Measurements from ENCODE around the gene GDPGP1.

The GDPGP1 gene

GRCh38 chr15:90205050-90205848, 28.8 kb upstream of the GDPGP1 start:
- no peak for DNase-seq

DNA sequence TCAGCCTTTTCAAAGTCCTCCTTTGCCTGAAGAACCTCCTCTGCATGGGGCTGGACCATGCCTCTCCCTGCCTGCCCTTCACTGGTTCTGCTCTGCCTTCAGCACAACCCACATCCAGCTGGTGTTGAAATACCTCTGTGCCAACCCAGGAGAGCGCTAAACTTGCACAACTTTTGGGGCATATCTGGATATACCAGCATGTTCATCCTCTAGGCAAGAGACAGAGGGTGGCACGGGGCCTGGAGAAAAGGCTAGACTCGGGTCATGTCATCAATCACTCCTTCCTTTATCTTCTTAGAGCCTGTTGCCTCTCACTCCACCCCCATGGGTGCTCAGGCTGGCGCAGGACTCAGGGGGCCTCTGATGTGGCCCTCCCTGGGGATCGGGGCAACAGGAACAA, 28.1 kb upstream of the GDPGP1 start:
- peak; percentile 42 for DNase-seq

GRCh38 chr15:90207252-90207651, 26.8 kb upstream of the GDPGP1 start:
- no peak for DNase-seq

DNA sequence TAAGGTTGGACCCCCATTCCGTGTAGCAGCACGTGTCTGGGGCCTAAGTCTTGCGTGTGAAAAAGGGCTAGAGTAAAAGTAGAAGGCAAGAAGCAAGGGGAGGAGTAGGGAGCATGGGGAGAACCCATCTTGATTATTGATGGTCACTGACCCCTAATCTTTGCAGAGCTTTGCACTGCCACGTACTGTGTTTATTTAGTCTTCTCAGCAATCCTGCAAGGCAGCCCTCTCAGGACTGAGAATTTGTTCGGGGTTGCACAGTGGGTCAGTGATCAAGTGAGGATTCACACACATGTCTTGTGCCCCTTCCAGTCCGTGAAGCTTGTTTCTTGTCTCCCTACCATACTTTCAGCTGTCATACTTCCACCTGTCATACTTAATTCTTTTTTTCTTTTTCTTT, 25.7 kb upstream of the GDPGP1 start:
- DNase-seq: no peak

- DNase-seq: no peak
Measured at GRCh38 chr15:90209591-90209990, 24.4 kb upstream of the GDPGP1 start.

GRCh38 chr15:90210593-90210992, 23.4 kb upstream of the GDPGP1 start:
- no peak for DNase-seq

DNA sequence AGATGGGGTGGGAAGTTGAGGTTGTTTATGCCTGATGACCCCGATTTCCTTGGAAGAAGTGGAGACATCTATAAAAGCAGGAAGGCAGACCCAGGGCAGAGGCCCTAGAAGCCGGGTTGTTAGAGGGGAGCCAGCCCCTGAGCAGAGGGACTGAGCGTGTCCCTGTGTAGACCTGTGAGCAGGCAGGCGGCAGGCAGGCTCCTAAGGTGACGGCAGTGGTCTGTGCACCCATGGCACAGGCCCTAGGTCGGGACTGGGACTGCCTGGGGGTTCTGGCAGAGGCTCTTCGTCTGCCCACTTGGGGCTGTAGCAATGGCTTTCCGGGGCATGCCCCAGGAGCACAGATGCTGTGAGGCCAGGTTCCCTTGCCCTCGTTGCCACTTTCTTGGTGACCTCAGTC, 23.0 kb upstream of the GDPGP1 start:
- no peak for DNase-seq

GRCh38 chr15:90211440-90212143, 22.4 kb upstream of the GDPGP1 start:
- DNase-seq: no peak

DNA sequence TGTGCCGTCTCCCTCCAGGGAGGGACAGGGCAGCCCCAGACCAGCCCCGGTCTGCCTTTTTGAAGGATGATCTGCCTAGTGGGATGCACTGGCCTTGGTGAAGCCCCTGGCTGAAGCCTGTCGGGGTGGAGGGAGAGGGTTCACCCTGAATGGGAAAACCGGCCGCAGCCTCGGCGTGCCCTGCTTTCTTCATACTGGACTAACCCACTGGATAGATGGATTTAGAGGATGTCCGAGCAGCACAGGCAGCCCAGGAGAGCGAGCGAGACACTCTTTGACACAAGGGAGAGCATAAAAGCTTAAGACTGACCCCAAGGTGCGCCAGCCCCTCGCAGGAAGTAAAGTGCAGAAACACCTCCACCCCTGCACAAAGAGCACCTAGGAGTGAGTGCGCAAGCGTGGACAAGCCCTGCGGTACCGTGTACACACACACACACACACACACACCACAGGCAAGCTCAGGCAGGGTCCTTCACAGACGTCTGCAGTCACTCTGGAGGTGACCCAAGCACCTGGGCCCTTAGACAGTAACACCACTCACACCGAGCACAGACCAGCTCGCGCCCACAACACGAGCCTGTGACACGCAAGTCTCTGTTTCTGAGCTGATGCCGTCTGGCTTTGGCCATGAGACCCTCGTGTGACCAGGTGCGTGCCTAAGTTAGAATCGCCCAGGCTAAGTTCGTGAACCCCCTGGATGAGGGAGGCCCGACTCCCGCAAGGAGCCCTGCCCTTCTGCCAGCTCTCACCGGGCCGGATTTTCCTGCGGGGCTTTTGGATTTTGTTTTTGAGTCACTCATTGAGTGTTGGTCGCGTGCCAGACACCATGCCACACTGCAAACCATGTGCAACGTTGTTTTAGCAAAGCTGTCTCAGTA, 21.5 kb upstream of the GDPGP1 start:
- DNase-seq: no peak

- DNase-seq: no peak
Measured at GRCh38 chr15:90213122-90213817, 20.7 kb upstream of the GDPGP1 start.

GRCh38 chr15:90213818-90214204, 20.2 kb upstream of the GDPGP1 start:
- DNase-seq: no peak

DNA sequence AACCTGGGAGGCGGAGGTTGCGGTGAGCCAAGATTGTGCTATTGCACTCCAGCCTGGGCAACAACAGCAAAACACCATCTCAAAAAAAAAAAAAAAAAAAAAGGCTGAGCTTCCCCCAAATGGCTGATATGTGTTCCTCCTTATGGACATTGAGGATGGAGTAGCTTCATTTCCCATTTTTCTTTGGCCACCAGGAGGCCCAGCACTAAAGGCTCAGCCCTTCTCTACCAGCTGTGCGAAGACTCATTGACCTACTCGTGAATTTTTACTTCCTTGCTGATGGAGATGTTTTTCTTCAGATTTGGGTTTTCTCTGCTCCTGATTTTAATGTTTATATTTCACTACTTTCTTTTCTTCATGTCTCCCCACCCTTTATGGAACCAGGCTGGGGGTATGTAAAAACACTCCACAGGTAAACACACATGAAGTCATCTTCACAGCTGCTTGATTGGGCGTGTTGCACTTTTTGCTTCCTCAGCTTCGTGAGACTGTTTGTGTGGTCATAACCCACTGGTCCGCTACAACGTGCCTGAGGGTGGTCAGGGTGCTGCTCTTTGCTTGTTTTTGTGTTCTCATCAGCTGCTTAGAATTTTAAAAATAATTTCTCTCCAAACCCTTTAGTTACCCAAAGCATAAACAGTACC, 19.3 kb upstream of the GDPGP1 start:
- DNase-seq: peak; percentile 43

GRCh38 chr15:90217671-90218394, 16.2 kb upstream of the GDPGP1 start:
- DNase-seq: no peak

DNA sequence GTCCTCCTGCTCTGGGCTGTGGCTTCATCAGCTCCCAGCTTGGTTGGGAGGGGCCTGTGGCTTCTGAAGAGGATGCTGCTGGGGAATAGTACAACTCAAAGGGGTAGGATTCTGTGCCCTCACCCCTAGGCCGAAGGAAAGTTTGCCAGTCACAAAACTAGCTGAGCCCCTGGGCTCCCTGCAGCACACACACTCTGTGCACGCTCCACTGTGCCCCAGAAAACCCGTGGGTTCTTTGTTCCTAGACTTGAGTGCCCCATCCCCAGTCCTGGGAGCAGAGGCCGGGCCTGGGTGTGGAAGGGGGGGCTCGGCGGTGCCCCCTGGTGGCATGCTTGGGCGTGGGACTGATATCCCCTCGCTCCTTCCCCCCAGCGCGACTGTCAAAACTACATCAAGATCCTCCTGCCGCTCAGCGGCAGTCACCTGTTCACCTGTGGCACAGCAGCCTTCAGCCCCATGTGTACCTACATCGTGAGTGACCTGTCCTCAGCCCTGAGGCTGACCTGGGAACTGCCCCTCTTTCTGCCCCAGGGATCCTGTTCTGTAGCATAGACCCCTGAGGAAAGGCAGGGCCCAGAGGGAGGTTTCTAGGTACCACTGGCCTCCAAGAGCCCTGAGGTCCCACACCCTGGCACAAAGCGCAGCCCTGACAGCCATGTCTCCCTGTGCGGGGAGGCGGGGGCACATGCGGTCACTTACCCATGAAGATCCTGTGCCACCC, 14.4 kb upstream of the GDPGP1 start:
- DNase-seq: peak; percentile 18

GRCh38 chr15:90221246-90221900, 12.6 kb upstream of the GDPGP1 start:
- DNase-seq: peak; percentile 75

GRCh38 chr15:90222547-90222946, 11.5 kb upstream of the GDPGP1 start:
- peak; percentile 34 for DNase-seq

DNA sequence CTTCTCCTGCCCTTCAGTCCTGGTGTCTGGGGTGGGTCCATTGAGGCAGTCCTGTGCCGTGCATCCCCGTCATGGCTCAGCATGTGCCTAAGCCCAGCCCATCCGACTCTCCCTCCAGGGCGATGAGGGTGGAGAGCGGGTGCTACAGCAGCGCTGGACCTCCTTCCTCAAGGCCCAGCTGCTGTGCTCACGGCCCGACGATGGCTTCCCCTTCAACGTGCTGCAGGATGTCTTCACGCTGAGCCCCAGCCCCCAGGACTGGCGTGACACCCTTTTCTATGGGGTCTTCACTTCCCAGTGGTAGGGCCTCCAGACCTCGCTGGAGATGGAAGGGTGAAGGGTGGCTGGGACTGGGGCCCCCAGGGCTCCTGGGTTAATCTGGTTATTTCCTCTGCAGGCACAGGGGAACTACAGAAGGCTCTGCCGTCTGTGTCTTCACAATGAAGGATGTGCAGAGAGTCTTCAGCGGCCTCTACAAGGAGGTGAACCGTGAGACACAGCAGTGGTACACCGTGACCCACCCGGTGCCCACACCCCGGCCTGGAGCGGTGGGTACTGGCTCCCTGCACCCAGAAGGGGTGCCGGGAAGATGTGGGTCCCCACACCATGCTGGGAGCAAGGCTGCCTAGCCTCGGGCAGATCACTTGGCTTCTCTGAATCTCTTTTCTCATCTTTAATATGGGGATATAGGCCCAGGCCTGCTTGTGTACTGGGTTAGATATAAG, 10.4 kb upstream of the GDPGP1 start:
- DNase-seq: no peak

DNA sequence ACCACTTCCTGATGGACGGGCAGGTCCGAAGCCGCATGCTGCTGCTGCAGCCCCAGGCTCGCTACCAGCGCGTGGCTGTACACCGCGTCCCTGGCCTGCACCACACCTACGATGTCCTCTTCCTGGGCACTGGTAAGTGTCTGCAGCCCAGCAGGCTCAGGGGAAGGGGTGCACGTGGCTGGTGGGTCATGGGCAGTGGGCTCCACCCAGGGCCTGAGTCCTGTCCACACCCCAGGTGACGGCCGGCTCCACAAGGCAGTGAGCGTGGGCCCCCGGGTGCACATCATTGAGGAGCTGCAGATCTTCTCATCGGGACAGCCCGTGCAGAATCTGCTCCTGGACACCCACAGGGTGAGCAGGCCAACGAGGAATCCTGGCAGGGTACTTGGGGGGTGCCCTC, 9.0 kb upstream of the GDPGP1 start:
- no peak for DNase-seq

- no peak for DNase-seq
Measured at GRCh38 chr15:90225504-90226234, 8.3 kb upstream of the GDPGP1 start.

Data from inflammatory macrophage treated with lipopolysaccharide for 4 hours (primary cell).